Tongue (tissue), 2 donors: ENCODE data around the gene PLEK. TPM values are rescaled to one million over a fixed set of nuclear protein-coding genes. Genes with fewer than 3 reads are reported as not detected.
"Not testable (repeated sequence)": the region's sequence is repeated elsewhere in the genome, so short reads cannot be mapped to it uniquely, and the experiment has no call there.

ENCODE experiments used
- DNase-seq: peaks from one replicate; pipeline ENCODE4 v3.0.0-alpha.2; 2015
- total RNA-seq: library from RNA; depleted of rRNA; stranded (reverse); fragments of >200 nt; gene quantifications from one replicate; pipeline ENCODE4 v1.2.3, GENCODE V29; 2014

PLEK gene
- total RNA-seq, 1 donor from 2014 or later = 6.1 TPM

DNA sequence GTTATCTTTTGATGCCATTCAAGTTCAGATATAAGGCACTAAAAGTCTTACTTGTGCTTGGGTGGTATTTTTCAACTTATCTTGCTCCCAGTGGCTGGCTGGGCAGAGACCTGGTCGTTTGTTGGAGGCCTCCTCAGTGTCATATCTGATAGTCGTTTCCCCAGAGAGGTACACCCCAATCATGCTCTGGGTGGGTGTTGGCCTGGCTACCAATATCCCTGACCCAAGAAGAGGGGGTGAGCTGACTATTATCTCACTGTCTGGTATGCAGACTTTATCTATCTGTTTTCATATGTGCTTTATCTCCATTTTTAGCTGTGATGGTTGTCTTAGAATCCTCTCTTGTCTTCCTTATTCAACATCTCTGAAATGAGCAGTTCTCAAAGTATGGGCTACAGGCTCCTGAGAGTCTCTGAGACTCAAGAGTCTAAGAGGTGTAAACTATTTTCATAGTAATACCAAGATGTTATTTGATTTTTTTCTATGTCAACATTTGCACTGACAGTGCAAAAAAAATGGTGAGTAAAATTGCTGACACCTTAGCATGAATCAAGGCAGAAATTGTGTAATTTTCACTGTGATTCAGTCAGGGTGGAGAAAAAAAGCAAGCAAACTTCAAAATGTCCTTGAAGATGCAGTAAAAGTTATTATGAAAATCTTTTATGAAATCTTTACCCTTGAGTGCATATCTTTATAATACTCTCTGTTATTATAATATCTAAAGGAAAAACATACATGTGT is 12.3 kb upstream of the PLEK start:
- DNase-seq = no peak

DNA sequence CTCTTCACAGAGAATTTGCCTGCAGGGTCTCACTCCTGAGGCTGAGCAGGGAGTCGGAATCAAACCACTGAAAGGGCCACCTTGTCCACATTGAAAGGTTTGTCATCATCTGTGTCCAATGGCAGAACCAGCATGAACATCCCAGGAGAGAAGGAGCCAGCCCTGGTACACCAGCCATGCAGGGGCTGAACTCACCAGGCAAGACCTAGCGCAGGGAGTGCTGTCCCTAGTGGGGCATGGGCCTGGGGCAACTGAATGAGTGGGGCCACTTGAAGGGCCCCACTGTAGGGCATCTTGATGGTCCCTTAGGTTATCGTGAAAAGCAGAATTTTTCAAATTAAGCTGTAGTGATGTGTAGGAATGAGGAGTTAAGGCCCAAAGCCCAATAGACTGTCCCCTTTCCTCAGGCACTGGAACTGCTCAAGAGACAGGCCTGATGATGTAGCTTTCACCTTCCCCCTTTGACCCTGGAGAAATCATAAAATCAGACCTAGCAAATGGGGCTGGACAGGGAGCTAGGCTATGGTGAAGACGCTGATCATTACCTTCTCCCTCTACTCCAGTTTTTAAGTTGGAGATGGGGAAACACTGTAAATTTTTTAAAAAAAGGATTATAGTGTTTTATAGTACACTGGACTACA is 8.4 kb upstream of the PLEK start:
- no peak for DNase-seq

DNA sequence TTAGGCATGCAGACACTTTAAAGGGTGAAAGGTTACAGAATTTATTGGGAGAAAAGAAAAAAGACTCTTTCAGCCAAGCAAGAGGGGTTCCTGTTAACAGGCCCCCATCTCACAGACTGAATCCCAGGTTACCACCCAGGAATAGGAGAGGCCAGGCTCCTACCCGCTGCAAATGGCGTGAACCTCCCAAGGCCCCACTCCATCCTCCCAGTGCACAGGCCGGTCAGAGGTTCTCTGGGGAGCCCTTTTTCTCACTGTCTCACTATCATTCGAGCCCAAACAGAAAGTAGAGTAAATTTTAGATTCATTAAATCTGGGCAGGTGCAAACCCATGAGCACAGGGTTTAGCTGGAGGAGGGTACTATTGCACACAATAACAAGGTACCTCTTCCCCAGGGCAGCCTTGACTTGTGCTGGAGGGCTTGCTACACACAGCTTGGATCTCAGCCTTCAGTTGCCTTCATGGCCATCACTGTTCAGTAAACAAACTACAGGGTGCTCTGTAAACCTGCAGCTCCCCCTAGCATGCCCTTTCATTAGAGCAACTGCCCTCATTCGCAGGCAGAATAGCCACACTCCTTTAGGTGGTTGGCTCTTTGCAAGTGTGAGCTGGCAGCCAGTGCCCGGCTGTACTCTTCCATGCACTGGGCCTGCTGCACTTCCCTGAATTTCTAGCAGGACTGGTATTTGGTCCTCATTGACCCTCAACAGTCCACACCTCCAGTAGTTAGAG is 7.3 kb upstream of the PLEK start:
- peak; percentile 38 for DNase-seq

DNA sequence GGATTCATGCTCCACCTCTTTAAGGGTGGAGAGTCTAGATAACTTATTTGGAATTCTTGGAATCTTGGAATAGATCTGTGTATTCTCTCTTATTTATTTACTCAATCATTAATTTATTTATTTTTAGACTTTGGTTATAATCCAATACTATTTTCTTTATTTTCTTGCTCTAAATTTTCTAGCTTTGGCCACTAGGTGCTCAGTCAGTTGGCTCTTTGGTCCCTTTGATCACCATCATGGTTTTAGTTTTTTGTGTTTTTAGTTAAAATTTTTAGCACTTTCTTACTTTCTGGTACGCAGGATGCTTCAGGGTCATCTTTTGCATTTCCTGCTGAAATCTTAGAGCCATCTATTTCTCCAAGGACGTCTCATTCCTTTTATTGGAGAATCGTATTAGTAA is 5.2 kb upstream of the PLEK start:
- no peak for DNase-seq

DNA sequence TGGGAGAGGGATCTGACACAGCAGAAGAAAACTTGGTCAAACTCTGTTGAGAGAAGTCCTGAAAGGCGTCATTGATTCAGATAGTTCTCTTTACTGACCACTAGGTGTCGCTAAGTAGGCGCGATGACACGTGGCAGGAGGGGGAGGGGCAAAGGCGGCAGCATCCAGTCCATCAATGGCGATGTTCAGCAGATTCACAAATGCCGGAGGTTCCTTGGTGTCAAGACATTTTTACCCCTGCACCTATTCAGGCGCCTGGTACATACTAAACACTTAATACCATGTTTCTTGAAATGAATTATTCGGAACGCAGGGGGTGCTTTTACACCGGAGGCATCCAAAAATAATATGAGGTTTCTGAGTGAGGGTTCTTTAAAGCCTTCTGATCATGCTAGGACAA is 3.0 kb upstream of the PLEK start:
- peak; percentile 68 for DNase-seq

DNA sequence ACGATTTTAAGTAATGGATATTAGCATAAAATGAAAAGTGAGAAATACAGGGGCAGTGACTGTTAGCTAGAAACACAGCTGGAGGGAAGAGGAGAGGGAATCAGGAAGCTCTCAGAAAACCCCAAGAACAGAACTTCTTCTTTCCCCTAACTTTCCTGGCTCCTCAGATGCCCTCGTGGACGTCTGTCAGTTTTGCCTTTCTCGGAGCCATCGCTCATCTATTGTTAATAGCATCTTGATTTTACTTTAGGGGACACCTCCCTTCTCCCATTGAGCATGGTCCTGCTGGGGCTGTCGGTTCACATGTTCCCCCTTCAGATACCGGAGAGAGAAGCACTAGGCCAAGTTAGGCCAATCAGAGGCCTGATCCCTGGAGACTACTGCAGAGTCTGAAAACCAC is 2.3 kb upstream of the PLEK start:
- no peak for DNase-seq

DNA sequence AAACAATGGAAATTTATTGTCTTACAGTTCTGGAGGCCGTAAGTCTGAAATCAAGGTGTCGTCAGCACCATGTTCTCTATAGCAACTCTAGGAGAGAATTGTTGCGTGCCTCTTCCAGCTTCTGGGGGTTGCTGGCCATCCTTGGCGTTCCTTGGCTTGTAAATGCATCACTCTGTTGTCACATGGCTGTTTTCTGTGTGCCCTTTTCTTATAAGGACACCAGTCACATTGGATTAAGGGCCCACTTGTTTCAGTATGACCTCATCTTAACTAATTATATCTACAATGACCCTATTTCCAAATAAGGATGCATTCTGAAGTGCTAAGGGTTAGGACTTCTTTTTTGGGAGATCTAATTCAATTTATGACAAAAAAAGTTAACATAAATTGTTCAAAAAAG is 1.4 kb upstream of the PLEK start:
- DNase-seq = no peak

DNA sequence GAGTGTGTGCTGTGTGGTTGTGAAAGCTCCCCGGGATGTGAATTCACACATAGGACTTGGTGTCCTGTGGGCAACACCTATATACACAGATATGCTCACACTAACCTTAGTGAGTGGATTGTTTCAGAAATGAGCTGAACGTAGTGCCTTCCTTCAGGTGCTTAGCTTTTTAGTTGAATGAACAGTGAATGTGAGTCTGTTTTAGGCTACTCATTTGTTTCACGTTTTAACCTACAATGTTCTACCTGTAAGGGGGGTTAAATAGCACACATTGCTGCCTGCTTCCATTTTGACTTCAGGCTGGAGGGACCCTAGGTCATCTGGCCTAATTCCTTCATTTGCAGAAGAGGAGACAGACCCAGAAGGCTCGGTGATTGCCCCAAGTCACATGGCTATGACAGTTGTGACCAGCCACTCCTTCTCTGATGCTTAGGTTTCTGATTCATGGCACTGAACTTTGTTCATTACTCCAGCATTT is 1.0 kb downstream of the PLEK start:
- DNase-seq = no peak

DNA sequence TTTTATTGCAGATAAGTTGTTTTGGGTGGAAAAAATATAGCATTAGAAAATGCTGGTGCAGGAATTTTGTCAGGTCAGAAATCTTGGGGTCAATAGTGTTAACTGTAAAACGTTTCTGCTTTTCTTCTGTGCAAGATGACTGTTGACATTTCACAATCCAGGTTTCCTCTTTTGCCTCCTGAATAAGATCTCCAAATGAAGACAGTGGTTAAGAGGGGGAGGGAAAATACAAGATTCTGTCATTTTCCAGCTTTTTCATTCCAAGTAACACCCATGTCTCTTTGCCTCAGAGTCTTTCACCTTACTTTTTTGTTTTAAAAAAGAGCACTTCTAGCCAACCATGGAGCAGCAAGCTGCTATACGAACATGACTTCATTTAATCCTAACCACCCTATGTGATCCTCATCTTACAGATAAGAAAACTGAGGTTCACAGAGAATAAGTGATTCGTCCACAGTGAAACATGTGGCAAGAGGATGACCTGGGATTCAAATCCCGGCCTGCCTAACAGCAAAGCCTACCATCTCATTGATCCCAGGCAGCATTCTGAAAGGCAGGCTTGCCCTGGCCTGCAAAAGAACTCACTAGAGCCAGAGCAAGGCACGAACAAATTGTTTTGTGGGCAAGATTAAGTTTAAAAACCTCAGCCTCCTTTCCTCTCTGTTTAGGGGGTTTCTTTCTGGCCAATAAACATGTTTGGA is 3.0 kb downstream of the PLEK start:
- DNase-seq = no peak

DNA sequence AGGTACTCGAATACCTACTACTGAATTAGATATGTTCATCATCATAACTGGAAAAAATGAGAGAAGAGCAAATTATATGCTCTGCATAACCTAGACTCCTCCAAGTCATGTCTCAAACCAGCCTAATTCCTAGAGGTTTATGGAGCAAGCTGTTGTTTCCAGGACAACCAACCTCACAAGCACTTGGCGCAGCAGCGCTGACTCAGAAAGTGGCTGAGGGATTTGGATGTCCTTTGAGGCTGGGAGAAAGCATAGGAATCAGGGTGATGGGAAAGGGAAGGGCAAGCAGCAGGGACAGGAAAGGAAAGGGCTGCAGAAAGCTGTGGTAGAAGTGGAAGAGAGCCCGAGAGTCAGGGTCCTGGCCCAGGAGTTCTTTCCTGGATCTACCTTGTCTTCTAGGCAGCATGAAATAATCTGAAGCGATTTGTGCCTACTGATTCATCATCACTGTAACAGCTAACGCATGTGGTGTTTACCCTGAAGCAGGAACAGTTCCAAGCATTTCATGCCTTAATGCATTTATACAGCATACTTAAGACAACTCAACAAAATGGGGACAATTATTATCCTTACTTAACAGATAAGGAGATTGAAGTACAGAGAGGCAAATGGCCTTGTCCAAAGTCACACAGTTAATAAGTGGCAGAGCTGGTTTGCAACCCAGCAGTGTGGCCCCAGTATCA is 3.7 kb downstream of the PLEK start:
- peak; percentile 22 for DNase-seq

DNA sequence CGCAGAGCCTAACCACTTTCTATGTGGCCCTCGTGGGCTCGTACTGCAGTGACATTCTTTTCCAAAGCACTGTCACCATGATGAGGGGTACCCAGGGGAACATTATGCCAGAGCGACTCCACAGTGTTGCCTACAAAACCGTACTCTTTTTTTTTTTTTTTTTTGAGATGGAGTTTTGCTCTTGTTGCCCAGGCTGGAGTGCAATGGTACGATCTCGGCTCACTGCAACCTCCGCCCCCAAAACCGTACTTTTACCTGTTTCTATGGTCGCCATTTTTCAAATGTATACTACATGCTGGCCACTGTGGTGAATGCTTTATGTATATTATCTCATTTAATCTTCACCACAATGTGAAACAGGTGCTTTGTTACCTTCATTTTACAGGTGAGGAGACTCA is 4.3 kb downstream of the PLEK start:
- no peak for DNase-seq

DNA sequence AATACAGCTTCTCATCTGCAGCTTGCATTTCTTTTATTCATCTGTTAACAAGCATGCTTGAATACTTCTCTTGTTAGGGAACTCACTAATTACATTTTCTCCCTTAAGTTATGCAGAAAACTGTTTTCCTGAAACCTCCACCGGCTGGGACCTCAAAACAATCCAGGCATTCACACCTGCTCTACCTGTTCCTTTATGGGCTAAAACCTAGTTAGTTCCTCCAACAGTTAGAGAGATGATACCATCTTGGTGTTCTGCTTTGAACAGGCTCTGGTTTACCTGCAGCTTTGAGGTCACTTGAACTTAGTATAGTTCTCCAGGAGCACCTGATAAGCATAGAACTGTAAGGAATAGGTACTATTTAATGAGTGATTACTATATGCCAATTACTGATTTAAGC is 6.1 kb downstream of the PLEK start:
- no peak for DNase-seq

DNA sequence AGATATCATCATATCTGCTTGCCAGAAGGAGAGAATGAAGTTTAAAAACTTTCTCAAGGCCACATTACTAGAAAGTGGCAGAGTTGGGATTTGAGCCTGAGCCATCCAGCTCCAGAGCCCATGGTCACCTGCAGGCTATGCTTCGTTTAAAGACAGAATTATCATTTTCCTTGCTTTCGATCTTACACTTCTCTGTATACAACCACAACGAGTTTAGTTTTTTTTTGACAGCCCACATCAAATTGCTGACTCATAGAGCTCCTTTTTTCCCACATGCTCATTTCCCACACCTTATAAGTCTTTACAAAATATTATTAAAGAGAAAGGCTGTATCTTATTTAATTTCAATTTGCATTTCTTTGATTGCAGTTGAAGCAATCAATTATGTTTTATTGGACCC is 6.5 kb downstream of the PLEK start:
- no peak for DNase-seq

DNA sequence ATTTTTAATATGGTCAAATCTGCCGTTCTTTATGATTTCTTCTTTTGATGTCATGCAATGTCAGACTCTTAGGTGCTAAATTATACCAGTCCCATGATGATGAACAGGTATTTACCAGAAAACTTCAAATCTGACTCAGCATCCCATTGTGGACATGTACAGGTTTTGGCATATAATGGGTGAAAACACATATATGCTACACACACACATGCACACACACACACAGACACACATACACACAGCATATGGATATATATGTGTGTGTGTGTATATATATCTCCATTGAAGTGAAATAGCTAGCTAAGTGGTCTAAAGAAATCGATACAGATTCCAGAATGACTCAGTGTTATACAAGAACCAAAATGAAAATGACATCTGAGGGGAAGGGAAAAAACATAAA is 7.4 kb downstream of the PLEK start:
- no peak for DNase-seq

DNA sequence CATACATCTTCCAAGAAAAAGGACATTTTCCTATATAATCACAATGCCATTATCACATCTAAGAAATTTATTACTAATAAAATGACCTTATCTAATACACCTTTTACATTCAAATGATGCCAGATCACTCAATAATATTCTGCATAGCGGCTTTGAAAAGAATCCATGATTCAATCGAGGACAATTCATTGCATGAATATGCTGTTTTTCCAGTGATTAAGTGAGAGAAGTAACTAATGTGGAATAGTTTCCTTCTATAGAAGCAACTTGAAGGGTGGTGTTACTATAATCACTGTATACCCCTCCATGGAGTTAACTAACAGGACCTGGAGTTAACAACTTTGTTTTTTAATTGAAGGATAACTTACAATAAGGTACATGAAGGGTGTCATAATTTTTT is 9.1 kb downstream of the PLEK start:
- DNase-seq = no peak

DNA sequence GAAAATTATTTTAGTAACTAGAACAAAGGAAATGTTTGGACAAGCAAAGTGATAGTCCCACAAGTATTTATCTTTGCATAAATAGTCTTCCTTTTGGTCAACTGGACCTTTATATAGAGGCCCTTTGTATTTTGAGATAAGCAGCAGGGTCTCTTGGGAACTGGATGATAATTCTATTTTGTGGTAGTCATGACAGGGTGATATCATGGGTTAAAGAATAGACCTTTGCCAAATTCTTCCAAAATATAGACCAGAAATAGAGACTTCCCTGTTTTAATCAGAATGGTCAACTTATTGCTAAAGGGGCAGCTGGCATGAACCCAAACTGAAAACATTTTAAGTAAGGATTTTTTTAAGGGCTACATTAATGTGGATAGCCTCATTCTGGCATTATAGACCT is 10.5 kb downstream of the PLEK start:
- DNase-seq = no peak

DNA sequence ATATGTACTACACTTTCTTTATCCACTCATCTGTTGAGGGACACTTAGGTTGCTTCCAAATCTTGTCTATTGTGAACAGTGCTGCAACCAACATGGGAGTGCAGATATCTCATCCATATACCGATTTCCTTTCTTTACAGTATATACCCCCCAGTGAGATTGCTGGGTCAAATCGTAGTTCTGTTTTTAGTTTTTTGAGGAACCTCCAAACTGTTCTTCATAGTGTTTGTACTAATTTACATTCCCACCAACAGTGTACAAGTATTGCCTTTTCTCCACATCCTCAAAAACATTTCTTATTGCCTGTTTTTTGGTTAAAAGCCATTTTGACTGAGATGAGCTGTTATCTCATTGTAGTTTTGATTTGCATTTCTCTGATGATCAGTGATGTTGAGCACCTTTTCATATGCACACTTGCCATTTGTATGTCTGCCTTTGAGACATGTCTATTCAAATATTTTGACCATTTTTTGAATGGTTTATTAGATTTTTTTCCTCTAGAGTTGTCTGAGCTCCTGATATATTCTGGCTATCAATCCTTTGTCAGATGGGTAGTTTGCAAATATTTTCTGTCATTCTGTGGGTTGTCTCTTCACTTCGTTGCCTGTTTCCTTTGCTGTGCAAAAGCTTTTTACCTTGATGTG is 12.2 kb downstream of the PLEK start:
- DNase-seq = no peak

DNA sequence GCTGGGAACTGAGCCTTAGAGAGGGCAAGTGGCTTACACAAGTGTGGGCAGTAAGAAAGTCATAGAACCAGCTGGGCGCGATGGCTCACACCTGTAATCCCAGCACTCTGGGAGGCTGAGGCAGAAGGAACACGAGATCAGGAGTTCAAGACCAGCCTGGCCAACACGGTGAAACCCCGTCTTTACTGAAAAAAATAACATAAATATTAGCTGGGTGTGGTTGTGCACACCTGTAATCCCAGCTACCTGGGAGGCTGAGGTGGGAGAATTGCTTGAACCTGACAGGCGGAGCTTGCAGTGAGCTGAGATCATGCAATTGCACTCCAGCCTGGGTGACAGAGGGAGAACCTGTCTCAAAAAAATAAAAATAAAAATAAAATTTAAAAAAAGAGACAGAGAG is 13.7 kb downstream of the PLEK start:
- DNase-seq = not testable (repeated sequence)

DNA sequence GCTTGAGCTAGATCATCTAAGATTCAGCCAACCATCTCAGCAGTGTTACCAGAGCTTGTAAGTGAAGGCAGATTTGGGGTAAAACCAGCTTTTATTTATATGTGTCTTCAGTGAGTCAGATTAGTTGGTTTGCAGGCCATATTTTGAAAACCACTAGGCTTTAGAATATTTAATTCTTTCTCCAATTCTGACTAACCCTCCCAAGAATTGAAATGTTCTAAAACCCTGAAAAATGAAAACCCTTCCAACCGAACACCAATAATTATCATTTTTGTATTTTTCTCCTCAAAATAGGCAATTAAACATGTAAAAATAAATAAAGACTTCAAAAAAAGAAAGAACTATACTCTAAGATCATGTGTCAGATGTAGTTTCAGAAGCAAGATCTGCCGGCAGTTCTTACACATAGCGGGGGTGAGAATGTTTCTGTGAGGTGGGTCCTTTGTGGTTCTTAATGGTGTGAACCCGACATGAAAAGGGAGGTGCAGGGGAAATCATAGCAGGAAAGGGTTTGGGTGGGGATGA is 14.2 kb downstream of the PLEK start:
- no peak for DNase-seq

DNA sequence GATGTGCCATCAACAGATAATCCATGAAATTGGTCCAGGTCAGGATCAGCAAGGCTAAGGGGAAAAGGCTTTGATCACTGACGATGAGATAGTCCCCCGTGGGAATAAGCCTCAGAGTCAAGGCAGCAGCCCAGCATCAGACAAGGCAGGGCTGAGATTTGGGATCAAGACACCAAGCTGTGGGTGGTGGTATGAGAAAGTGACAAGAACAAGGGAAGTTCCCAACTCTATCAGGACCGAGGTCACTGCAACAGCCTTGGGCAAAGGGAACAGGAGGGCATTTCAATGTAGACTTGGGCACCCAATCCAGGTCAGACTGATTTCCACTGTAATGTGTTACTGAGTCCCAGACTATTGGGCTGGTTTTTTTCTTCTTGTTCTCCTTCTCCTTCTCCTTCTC is 18.7 kb downstream of the PLEK start:
- no peak for DNase-seq

DNA sequence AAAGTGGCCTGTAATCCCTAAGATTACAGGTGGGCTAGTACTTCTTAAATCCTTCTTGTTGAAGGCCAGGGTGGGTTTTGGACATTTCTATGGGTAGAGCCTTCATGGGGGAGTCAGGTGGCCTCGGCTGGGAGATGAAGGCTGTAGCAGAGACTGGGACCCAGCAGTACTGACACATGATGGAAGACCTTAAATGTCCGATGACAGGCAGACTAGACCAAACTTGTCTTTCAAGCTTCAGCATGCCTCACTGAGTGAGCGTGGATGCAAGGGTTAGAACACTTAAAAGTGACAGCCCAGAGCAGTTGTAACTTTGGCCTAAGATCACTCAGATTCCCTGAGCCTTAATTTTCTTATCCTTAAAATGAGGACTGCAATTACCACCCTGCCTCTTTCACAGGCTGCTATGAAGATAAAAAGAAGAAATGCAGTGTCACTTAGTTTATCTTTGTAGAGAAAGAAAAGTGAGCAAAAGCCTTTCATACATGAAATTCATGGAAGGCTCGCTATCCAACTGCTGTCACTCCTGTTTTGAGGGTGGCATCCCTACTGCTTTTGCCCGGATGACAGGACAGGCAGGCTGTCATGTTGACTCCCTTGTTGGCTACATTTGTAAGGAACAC is 19.5 kb downstream of the PLEK start:
- DNase-seq = no peak
